HEK293 (cell line): ENCODE results near the gene PTPRO.

Experiments used
- CTCF ChIA-PET: fragments of 350-600 bp; formaldehyde crosslinking; extraction: SDS; loops from one replicate; lab custom pipeline; 2021; ENCODE audit warnings: antibody characterized with exemption; lab: Yijun Ruan, JAX
- POLR2A ChIA-PET: fragments of 300-600 bp; formaldehyde crosslinking; extraction: SDS; loops from one replicate; lab custom pipeline; 2020; ENCODE audit warnings: antibody characterized with exemption, inconsistent platforms; lab: Yijun Ruan, JAX
- H3K27ac ChIP-seq: fragments of 200-500 bp; sonication (Bioruptor generic); 2 replicates; pipeline ENCODE4 v1.5.1; 2014; ENCODE audit warnings: low read depth, low read length, control low read depth, inconsistent platforms; ENCODE audit errors: extremely low read depth
- H3K36me3 ChIP-seq, 2 experiments: fragments of 200-500 bp in 1 of 2; sonication (Bioruptor generic) in 1 of 2; 1 replicate in 1 of 2; 2 replicates in 1 of 2; pipeline ENCODE4 v1.5.1; 2014 to 2017; ENCODE audit warnings: inconsistent platforms in 2 of 2, low read length in 2 of 2; ENCODE audit not compliant: control insufficient read depth in 2 of 2, insufficient read depth in 1 of 2
- H3K4me1 ChIP-seq: fragments of 200-500 bp; sonication (Bioruptor generic); 2 replicates; pipeline ENCODE4 v1.5.1; 2014; ENCODE audit warnings: mild to moderate bottlenecking, low read length, inconsistent platforms; ENCODE audit not compliant: control insufficient read depth, insufficient read depth
- H3K4me3 ChIP-seq: 2 replicates; pipeline ENCODE4 v1.5.1; 2011; ENCODE audit warnings: low read depth, mild to moderate bottlenecking, control low read depth, low read length, moderate library complexity
- H3K9me3 ChIP-seq: fragments of 200-500 bp; sonication (Bioruptor generic); 2 replicates; pipeline ENCODE4 v1.5.1; 2014; ENCODE audit warnings: low read depth, low read length, inconsistent platforms; ENCODE audit not compliant: control insufficient read depth, insufficient read depth
- HOXA7 ChIP-seq: sonication (generic); formaldehyde crosslinking; IDR thresholded peaks from 2 replicates; pipeline ENCODE4 v1.8.1; 2022; ENCODE audit warnings: missing genetic modification reagents, borderline replicate concordance
- KLF7 ChIP-seq: fragments of 450-650 bp; formaldehyde crosslinking; IDR thresholded peaks from 2 replicates; pipeline ENCODE4 v1.5.1; 2016; ENCODE audit warnings: missing biosample characterization, missing genetic modification characterization, borderline replicate concordance
- KLF8 ChIP-seq: fragments of 450-650 bp; formaldehyde crosslinking; IDR thresholded peaks from 2 replicates; pipeline ENCODE4 v1.5.1; 2016; ENCODE audit warnings: missing biosample characterization, missing genetic modification characterization
- KLF9 ChIP-seq: fragments of 450-650 bp; formaldehyde crosslinking; IDR thresholded peaks from 2 replicates; pipeline ENCODE4 v1.5.1; 2016; ENCODE audit warnings: missing biosample characterization, missing genetic modification characterization, low read depth
- SCRT2 ChIP-seq: fragments of 450-650 bp; formaldehyde crosslinking; IDR thresholded peaks from 2 replicates; pipeline ENCODE4 v1.5.1; 2016; ENCODE audit warnings: missing biosample characterization, missing genetic modification characterization
- ZNF114 ChIP-seq: fragments of 450-650 bp; formaldehyde crosslinking; IDR thresholded peaks from 2 replicates; pipeline ENCODE4 v1.5.0; 2017; ENCODE audit warnings: missing biosample characterization, missing genetic modification characterization
- ZNF169 ChIP-seq: fragments of 450-650 bp; formaldehyde crosslinking; IDR thresholded peaks from 2 replicates; pipeline ENCODE4 v1.5.1; 2016; ENCODE audit warnings: missing biosample characterization, missing genetic modification characterization
- ZNF221 ChIP-seq: fragments of 450-650 bp; formaldehyde crosslinking; IDR thresholded peaks from 2 replicates; pipeline ENCODE4 v1.5.1; 2017; ENCODE audit warnings: missing biosample characterization, missing genetic modification characterization, borderline replicate concordance
- ZNF239 ChIP-seq: fragments of 450-650 bp; formaldehyde crosslinking; IDR thresholded peaks from 2 replicates; pipeline ENCODE4 v1.5.1; 2016; ENCODE audit warnings: missing biosample characterization, missing genetic modification characterization
- ZNF24 ChIP-seq: fragments of 450-650 bp; formaldehyde crosslinking; IDR thresholded peaks from 2 replicates; pipeline ENCODE4 v1.5.1; 2016; ENCODE audit warnings: missing biosample characterization, missing genetic modification characterization
- ZNF416 ChIP-seq: fragments of 450-650 bp; formaldehyde crosslinking; IDR thresholded peaks from 2 replicates; pipeline ENCODE4 v1.5.1; 2016; ENCODE audit warnings: missing biosample characterization, missing genetic modification characterization
- ZNF529 ChIP-seq: fragments of 450-650 bp; formaldehyde crosslinking; IDR thresholded peaks from 2 replicates; pipeline ENCODE4 v1.5.1; 2017; ENCODE audit warnings: missing genetic modification characterization, missing biosample characterization; ENCODE audit not compliant: insufficient replicate concordance
- ZNF629 ChIP-seq: fragments of 450-650 bp; formaldehyde crosslinking; IDR thresholded peaks from 2 replicates; pipeline ENCODE4 v1.5.1; 2017; ENCODE audit warnings: missing biosample characterization, missing genetic modification characterization
- ZNF660 ChIP-seq: fragments of 450-650 bp; IDR thresholded peaks from 2 replicates; pipeline ENCODE4 v1.5.1; 2018; ENCODE audit warnings: missing biosample characterization, mild to moderate bottlenecking, missing genetic modification characterization
- ZNF707 ChIP-seq: fragments of 450-650 bp; formaldehyde crosslinking; IDR thresholded peaks from 2 replicates; pipeline ENCODE4 v1.5.1; 2016; ENCODE audit warnings: missing biosample characterization, missing genetic modification characterization
- ZNF768 ChIP-seq: fragments of 450-650 bp; formaldehyde crosslinking; IDR thresholded peaks from 2 replicates; pipeline ENCODE4 v1.5.1; 2018; ENCODE audit warnings: missing biosample characterization, mild to moderate bottlenecking, missing genetic modification characterization
- ZNF843 ChIP-seq: fragments of 450-650 bp; formaldehyde crosslinking; IDR thresholded peaks from 2 replicates; pipeline ENCODE4 v1.5.1; 2016; ENCODE audit warnings: missing biosample characterization, missing genetic modification characterization
- ZSCAN23 ChIP-seq: fragments of 450-650 bp; formaldehyde crosslinking; IDR thresholded peaks from 2 replicates; pipeline ENCODE4 v1.5.1; 2016; ENCODE audit warnings: missing biosample characterization, missing genetic modification characterization
- TF ChIP-seq, protein P1 (sequence below): fragments of 450-650 bp; formaldehyde crosslinking; IDR thresholded peaks from 2 replicates; pipeline ENCODE4 v1.5.1; 2017; ENCODE audit warnings: missing biosample characterization, missing genetic modification characterization
- TF ChIP-seq, protein P2 (sequence below): fragments of 450-650 bp; formaldehyde crosslinking; IDR thresholded peaks from 2 replicates; pipeline ENCODE4 v1.5.1; 2016; ENCODE audit warnings: missing biosample characterization, missing genetic modification characterization

Gene PTPRO

DNA sequence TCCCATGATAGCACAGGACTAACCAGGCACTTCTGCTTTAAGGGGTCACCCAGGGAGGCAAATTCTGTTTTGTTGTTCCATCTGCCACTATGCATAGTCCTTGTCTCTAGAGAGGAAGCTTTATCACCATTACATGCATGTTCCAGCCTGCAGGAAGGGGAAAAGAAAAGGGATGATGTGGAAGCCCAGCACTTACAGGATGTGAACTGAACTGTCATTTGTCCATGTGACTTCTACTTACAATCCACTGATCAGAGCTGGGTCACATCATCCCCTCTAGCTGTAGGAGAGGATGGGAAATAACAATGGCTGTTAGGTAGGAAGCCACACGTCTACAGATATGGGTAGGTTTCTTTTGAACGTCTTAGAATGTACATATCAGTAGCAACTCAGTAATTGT, 203.1 kb downstream of the PTPRO start:
- H3K36me3 ChIP-seq = no peaks in the 10 kb centered on the region
- TF ChIP-seq HOXA7 (CRISPR knock-in tag) (no peak), KLF7 (tag by site-specific recombination) (no peak), ZNF416 (no peak), ZNF24 (tag by site-specific recombination) (no peak), ZSCAN23 (tag by site-specific recombination) (no peak), ZNF660 (tag by site-specific recombination) (no peak), ZNF529 (tag by site-specific recombination) (no peak), KLF8 (tag by site-specific recombination) (no peak), SCRT2 (no peak), ZNF221 (no peak), ZNF114 (no peak), ZNF169 (tag by site-specific recombination) (no peak), ZNF843 (tag by site-specific recombination) (no peak), ZNF768 (tag by site-specific recombination) (no peak)
- TF ChIP-seq, protein P1, sequence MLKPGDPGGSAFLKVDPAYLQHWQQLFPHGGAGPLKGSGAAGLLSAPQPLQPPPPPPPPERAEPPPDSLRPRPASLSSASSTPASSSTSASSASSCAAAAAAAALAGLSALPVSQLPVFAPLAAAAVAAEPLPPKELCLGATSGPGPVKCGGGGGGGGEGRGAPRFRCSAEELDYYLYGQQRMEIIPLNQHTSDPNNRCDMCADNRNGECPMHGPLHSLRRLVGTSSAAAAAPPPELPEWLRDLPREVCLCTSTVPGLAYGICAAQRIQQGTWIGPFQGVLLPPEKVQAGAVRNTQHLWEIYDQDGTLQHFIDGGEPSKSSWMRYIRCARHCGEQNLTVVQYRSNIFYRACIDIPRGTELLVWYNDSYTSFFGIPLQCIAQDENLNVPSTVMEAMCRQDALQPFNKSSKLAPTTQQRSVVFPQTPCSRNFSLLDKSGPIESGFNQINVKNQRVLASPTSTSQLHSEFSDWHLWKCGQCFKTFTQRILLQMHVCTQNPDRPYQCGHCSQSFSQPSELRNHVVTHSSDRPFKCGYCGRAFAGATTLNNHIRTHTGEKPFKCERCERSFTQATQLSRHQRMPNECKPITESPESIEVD = no peak
- TF ChIP-seq, protein P2, sequence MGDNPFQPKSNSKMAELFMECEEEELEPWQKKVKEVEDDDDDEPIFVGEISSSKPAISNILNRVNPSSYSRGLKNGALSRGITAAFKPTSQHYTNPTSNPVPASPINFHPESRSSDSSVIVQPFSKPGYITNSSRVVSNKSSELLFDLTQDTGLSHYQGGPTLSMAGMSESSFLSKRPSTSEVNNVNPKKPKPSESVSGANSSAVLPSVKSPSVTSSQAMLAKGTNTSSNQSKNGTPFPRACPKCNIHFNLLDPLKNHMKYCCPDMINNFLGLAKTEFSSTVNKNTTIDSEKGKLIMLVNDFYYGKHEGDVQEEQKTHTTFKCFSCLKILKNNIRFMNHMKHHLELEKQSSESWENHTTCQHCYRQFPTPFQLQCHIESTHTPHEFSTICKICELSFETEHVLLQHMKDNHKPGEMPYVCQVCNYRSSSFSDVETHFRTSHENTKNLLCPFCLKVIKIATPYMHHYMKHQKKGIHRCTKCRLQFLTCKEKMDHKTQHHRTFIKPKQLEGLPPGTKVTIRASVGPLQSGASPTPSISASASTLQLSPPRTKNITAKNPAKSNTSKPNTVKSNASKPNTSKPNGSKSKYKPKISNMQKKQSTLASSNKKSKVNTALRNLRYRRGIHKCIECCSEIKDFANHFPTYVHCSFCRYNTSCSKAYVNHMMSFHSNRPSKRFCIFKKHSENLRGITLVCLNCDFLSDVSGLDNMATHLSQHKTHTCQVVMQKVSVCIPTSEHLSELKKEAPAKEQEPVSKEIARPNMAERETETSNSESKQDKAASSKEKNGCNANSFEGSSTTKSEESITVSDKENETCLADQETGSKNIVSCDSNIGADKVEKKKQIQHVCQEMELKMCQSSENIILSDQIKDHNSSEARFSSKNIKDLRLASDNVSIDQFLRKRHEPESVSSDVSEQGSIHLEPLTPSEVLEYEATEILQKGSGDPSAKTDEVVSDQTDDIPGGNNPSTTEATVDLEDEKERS (tag by site-specific recombination) = no peak
- H3K9me3 ChIP-seq = no peaks in the 10 kb centered on the region
- POLR2A ChIA-PET = no interaction called here
- no peak overlapping the region for H3K27ac ChIP-seq
- CTCF ChIA-PET = interaction anchor here (0.7 to 2.1 kb wide), 4 partner anchors 10 to 330 kb away, joined by 3 to 6 read pairs (median 4); no protein-coding TSS in a partner anchor
- H3K4me1 ChIP-seq = no peaks in the 10 kb centered on the region
- no peak overlapping the region for H3K4me3 ChIP-seq

DNA sequence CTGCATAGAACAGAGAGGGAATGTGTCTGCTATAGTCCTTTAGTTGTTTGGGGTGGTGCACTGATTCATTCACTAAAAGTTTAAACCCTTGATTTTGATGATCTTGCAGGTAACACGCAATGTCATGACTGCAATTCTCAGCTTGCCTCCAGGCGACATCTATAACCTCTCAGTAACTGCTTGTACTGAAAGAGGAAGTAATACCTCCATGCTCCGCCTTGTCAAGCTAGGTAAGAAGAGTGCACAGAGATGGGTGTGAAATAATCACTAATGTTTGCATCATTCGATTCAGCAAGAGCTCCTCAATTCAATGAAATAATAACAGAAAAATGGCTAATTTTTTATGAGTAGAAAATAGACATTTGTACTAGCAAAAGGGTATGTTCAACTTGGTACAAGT, 203.7 kb downstream of the PTPRO start:
- no peaks in the 10 kb centered on the region for H3K36me3 ChIP-seq
- ChIA-PET POLR2A (no interaction called here), CTCF (interaction anchor here (0.7 to 2.1 kb wide), 4 partner anchors 10 to 249 kb away, joined by 3 to 6 read pairs (median 4); no protein-coding TSS in a partner anchor)
- H3K4me1 ChIP-seq = no peaks in the 10 kb centered on the region
- no peak overlapping the region for H3K4me3 ChIP-seq
- TF ChIP-seq ZNF707 (tag by site-specific recombination) = no peak
- no peak for TF ChIP-seq ZNF843 (tag by site-specific recombination)
- TF ChIP-seq ZNF529 (tag by site-specific recombination) = no peak
- TF ChIP-seq ZNF239 = no peak
- no peak for TF ChIP-seq KLF9 (tag by site-specific recombination)
- no peak for TF ChIP-seq ZNF629 (tag by site-specific recombination)
- no peaks in the 10 kb centered on the region for H3K9me3 ChIP-seq
- no peak overlapping the region for H3K27ac ChIP-seq
